HepG2 (cell line): ENCODE results near the gene EBP. TPM values are rescaled to one million over a fixed set of nuclear protein-coding genes. Genes with fewer than 3 reads are reported as not detected.

Source experiments
- KIAA2018 ChIP-seq: sonication (generic); formaldehyde crosslinking; IDR thresholded peaks from 2 replicates; pipeline ENCODE4 v1.5.0; 2020; ENCODE audit warnings: mild to moderate bottlenecking, missing genetic modification reagents, borderline replicate concordance
- KMT2B ChIP-seq: IDR thresholded peaks from 2 replicates; pipeline ENCODE4 v1.6.1; 2016; ENCODE audit warnings: missing genetic modification reagents, missing compliant biosample characterization
- LRRFIP1 ChIP-seq: sonication (generic); formaldehyde crosslinking; conservative IDR thresholded peaks from 2 replicates; pipeline ENCODE4 v1.4.0; 2020; ENCODE audit warnings: missing genetic modification reagents
- NFKB2 ChIP-seq: sonication (generic); formaldehyde crosslinking; IDR thresholded peaks from 2 replicates; pipeline ENCODE4 v1.4.0; 2020; ENCODE audit warnings: missing genetic modification reagents, borderline replicate concordance
- PRDM4 ChIP-seq: sonication (generic); formaldehyde crosslinking; IDR thresholded peaks from 2 replicates; pipeline ENCODE4 v1.9.0; 2021; ENCODE audit warnings: missing genetic modification reagents, borderline replicate concordance
- TARDBP ChIP-seq: sonication (generic); formaldehyde crosslinking; IDR thresholded peaks from 2 replicates; pipeline ENCODE4 v1.8.0; 2022; ENCODE audit warnings: mild to moderate bottlenecking, missing genetic modification reagents
- TCF7L2 ChIP-seq: IDR thresholded peaks from 2 replicates; pipeline ENCODE4 v1.6.1; 2011; ENCODE audit warnings: mild to moderate bottlenecking, low read depth, low read length, moderate library complexity
- ZNF552 ChIP-seq: sonication (generic); formaldehyde crosslinking; IDR thresholded peaks from 2 replicates; pipeline ENCODE4 v1.9.0; 2022; ENCODE audit warnings: missing genetic modification reagents, mild to moderate bottlenecking, borderline replicate concordance
- ZNF563 ChIP-seq: sonication (generic); formaldehyde crosslinking; IDR thresholded peaks from 2 replicates; pipeline ENCODE4 v1.8.0; 2022; ENCODE audit warnings: mild to moderate bottlenecking, moderate library complexity, missing genetic modification reagents
- ZNF672 ChIP-seq: sonication (generic); formaldehyde crosslinking; IDR thresholded peaks from 2 replicates; pipeline ENCODE4 v1.8.1; 2022; ENCODE audit warnings: missing genetic modification reagents
- polyA plus RNA-seq, 8 experiments: library from polyadenylated mRNA; depleted of rRNA in 3 of 8; stranded (reverse) in 7 of 8; unstranded in 1 of 8; fragments of >200 nt; fragmentation: Illumina TruSeq in 4 of 8; extraction: Trizol in 4 of 8; gene quantifications; 2 replicates each; pipeline versions ENCODE4 v1.2.1 to v1.2.3, GENCODE V29; 2011 to 2016; ENCODE audit warnings: low read depth in 4 of 8, missing spikeins in 1 of 8, mixed read lengths in 1 of 8; ENCODE audit not compliant: insufficient read depth in 1 of 8
- total RNA-seq, 5 experiments: library from RNA; depleted of rRNA; stranded (reverse); fragments of >200 nt; fragmentation: Illumina TruSeq; extraction: Trizol; gene quantifications; 2 replicates each; pipeline ENCODE4 v1.2.3, GENCODE V29; 2016; ENCODE audit warnings: low read depth in 1 of 5
- TF ChIP-seq, protein P1 (sequence below): sonication (generic); formaldehyde crosslinking; IDR thresholded peaks from 2 replicates; pipeline ENCODE4; 2020; ENCODE audit warnings: missing genetic modification reagents, mild to moderate bottlenecking, borderline replicate concordance
- TF ChIP-seq, protein P2 (sequence below): IDR thresholded peaks from 2 replicates; pipeline ENCODE4 v1.6.1; 2012; ENCODE audit warnings: inconsistent platforms

Gene EBP
- total and polyA plus RNA-seq, 2 of the 13 experiments (the other 11 are each of a cell fraction or from before 2014, with no cell fraction given): 106 to 260 TPM

DNA sequence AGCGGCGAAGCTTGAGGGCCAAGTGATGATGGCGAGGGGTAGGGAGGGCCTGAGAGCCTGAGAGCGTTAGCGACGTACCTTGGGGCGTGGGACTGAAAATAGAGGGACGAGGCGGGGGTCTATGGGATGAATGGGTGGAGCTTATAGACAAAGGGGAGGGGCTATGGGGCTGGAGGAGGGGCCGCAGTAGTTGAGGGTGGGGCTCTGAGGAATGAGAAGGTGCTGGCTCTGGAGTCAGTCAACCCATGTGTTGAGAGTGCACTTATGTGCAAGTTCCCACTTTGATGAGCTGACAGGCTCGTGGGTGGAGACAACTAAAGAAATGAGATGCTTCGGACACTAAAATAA lies 18.4 kb downstream of the EBP start (continued):
- TF ChIP-seq KIAA2018 (no peak), ZNF552 (no peak), KMT2B (CRISPR knock-in tag) (0 out of 2 replicates have a peak, but pooled peaks have one; percentile 0), TCF7L2 (no peak), PRDM4 (CRISPR knock-in tag) (no peak), TARDBP (no peak), ZNF672 (CRISPR knock-in tag) (no peak), LRRFIP1 (CRISPR knock-in tag) (no peak), NFKB2 (CRISPR knock-in tag) (no peak), ZNF563 (no peak)
- TF ChIP-seq, protein P1, sequence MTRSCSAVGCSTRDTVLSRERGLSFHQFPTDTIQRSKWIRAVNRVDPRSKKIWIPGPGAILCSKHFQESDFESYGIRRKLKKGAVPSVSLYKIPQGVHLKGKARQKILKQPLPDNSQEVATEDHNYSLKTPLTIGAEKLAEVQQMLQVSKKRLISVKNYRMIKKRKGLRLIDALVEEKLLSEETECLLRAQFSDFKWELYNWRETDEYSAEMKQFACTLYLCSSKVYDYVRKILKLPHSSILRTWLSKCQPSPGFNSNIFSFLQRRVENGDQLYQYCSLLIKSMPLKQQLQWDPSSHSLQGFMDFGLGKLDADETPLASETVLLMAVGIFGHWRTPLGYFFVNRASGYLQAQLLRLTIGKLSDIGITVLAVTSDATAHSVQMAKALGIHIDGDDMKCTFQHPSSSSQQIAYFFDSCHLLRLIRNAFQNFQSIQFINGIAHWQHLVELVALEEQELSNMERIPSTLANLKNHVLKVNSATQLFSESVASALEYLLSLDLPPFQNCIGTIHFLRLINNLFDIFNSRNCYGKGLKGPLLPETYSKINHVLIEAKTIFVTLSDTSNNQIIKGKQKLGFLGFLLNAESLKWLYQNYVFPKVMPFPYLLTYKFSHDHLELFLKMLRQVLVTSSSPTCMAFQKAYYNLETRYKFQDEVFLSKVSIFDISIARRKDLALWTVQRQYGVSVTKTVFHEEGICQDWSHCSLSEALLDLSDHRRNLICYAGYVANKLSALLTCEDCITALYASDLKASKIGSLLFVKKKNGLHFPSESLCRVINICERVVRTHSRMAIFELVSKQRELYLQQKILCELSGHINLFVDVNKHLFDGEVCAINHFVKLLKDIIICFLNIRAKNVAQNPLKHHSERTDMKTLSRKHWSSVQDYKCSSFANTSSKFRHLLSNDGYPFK (CRISPR knock-in tag): no peak
- TF ChIP-seq, protein P2, sequence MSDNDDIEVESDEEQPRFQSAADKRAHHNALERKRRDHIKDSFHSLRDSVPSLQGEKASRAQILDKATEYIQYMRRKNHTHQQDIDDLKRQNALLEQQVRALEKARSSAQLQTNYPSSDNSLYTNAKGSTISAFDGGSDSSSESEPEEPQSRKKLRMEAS: no peak
